GM12892 (cell line): Measurements from ENCODE around the gene SLC22A5.

Experiments used
- POLR2A ChIP-seq: IDR thresholded peaks from 2 replicates; pipeline ENCODE4 v1.6.1; 2011; ENCODE audit warnings: low read depth, low read length, control low read depth
- POLR2AphosphoS5 ChIP-seq: IDR thresholded peaks from 2 replicates; pipeline ENCODE4 v1.6.1; 2011; ENCODE audit warnings: low read depth, low read length, control low read depth

- TF ChIP-seq POLR2A (no peak), POLR2AphosphoS5 (no peak)
These were observed 25.3 kb downstream of the SLC22A5 start for GRCh38 chr5:132394667-132395259.
